ENCODE data around the gene GABARAPL2.

DNA sequence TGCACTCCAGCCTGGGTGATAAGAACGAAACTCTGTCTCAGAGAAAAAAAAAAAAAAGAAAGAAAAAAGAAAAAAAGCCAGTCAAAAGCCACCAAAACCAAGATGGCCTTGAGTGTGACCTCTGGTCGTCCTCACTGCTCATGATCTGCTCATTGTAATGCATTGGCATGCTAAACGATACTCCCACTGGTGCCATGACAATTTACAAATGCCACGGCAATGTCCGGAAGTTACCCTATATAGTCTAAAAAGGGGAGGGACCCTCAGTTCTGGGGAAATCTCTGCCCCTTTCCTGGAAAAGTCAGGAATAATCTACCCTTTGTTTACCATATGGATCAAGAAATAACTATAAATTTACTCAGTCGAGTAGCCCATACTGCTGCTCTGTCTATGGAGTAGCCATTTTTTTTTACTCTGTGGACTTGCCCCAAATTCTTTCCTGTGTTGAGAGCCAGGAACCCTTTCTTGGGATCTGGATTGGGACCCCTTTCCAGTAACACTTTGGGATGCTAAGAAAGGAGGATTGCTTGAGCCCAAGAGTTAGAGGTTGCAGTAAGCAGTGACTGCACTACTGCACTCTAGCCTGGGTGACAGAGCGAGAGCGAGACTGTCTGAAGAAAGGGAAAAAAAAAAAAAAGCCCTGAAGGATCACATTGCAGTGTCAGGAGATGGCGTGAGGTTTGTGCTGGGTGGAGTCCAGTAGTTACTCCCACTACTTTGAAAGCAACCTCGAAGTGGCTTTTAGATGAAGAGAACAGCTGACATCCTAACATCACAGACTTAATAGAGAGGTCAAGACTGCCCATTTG is 6.4 kb upstream of the GABARAPL2 start:
- TF ChIP-seq, protein P1, sequence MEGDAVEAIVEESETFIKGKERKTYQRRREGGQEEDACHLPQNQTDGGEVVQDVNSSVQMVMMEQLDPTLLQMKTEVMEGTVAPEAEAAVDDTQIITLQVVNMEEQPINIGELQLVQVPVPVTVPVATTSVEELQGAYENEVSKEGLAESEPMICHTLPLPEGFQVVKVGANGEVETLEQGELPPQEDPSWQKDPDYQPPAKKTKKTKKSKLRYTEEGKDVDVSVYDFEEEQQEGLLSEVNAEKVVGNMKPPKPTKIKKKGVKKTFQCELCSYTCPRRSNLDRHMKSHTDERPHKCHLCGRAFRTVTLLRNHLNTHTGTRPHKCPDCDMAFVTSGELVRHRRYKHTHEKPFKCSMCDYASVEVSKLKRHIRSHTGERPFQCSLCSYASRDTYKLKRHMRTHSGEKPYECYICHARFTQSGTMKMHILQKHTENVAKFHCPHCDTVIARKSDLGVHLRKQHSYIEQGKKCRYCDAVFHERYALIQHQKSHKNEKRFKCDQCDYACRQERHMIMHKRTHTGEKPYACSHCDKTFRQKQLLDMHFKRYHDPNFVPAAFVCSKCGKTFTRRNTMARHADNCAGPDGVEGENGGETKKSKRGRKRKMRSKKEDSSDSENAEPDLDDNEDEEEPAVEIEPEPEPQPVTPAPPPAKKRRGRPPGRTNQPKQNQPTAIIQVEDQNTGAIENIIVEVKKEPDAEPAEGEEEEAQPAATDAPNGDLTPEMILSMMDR (IDR thresholded peaks at IDR 0.05; ENCODE audit: insufficient read depth, low read length, poor library complexity, severe bottlenecking), result no peak
- no peak for TF ChIP-seq EZH2phosphoT487 (conservative IDR thresholded peaks at IDR 0.05; ENCODE audit: low read length)
